Endothelial cell (in vitro differentiated cells): ENCODE measurements around the gene GALNT18. TPM values are rescaled to one million over a fixed set of nuclear protein-coding genes. Genes with fewer than 3 reads are reported as not detected.

ENCODE experiments used
- DNase-seq: peaks from one replicate; pipeline ENCODE4 v3.0.0; 2021; ENCODE audit warnings: low spot score
- H3K27ac Mint-ChIP-seq: one replicate; pipeline ENCODE4 v1.8.0; 2021; ENCODE audit warnings: mixed read lengths, inconsistent platforms; ENCODE audit not compliant: unreplicated experiment
- H3K27me3 Mint-ChIP-seq: one replicate; pipeline ENCODE4 v1.8.0; 2021; ENCODE audit warnings: mild to moderate bottlenecking, moderate library complexity, mixed read lengths, inconsistent platforms; ENCODE audit not compliant: unreplicated experiment
- H3K36me3 Mint-ChIP-seq: one replicate; pipeline ENCODE4 v1.8.0; 2021; ENCODE audit warnings: mild to moderate bottlenecking, low read depth, mixed read lengths, inconsistent platforms; ENCODE audit not compliant: unreplicated experiment
- H3K4me1 Mint-ChIP-seq: one replicate; pipeline ENCODE4 v1.8.0; 2021; ENCODE audit warnings: mild to moderate bottlenecking, mixed read lengths, inconsistent platforms; ENCODE audit not compliant: unreplicated experiment
- H3K4me3 Mint-ChIP-seq: one replicate; pipeline ENCODE4 v1.8.0; 2021; ENCODE audit warnings: mild to moderate bottlenecking, mixed read lengths, inconsistent platforms; ENCODE audit not compliant: unreplicated experiment
- H3K9me3 Mint-ChIP-seq: one replicate; pipeline ENCODE4 v1.8.0; 2021; ENCODE audit warnings: mixed read lengths, inconsistent platforms; ENCODE audit not compliant: unreplicated experiment
- total RNA-seq: library from RNA; stranded (reverse); fragmentation: NEBNext Ultra II Directional; extraction: Animal tissue kit (Norgen Biotek cat#: 25700); gene quantifications from one replicate; pipeline ENCODE4 v1.2.1, GENCODE V29; 2021; ENCODE audit not compliant: unreplicated experiment
- TF ChIP-seq, protein P1 (sequence below): fragments of 200-600 bp; sonication (generic); IDR thresholded peaks from one replicate; pipeline ENCODE4 v1.5.0; 2021; ENCODE audit warnings: antibody characterized with exemption; ENCODE audit not compliant: unreplicated experiment

The GALNT18 gene
- total RNA-seq, 1 donor from 2014 or later = 87.6 TPM

- Mint-ChIP-seq H3K36me3 (no peaks in the 10 kb centered on the region), H3K4me1 (peaks cover 72% of the 10 kb centered on the region), H3K4me3 (no peak overlapping the region), H3K27me3 (peaks cover 6% of the 10 kb centered on the region), H3K27ac (peak overlapping the region; percentile 52), H3K9me3 (no peaks in the 10 kb centered on the region)
- TF ChIP-seq, protein P1, sequence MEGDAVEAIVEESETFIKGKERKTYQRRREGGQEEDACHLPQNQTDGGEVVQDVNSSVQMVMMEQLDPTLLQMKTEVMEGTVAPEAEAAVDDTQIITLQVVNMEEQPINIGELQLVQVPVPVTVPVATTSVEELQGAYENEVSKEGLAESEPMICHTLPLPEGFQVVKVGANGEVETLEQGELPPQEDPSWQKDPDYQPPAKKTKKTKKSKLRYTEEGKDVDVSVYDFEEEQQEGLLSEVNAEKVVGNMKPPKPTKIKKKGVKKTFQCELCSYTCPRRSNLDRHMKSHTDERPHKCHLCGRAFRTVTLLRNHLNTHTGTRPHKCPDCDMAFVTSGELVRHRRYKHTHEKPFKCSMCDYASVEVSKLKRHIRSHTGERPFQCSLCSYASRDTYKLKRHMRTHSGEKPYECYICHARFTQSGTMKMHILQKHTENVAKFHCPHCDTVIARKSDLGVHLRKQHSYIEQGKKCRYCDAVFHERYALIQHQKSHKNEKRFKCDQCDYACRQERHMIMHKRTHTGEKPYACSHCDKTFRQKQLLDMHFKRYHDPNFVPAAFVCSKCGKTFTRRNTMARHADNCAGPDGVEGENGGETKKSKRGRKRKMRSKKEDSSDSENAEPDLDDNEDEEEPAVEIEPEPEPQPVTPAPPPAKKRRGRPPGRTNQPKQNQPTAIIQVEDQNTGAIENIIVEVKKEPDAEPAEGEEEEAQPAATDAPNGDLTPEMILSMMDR = no peak
- no peak for DNase-seq
Measured at GRCh38 chr11:11583801-11584529, 37.8 kb downstream of the GALNT18 start.

DNA sequence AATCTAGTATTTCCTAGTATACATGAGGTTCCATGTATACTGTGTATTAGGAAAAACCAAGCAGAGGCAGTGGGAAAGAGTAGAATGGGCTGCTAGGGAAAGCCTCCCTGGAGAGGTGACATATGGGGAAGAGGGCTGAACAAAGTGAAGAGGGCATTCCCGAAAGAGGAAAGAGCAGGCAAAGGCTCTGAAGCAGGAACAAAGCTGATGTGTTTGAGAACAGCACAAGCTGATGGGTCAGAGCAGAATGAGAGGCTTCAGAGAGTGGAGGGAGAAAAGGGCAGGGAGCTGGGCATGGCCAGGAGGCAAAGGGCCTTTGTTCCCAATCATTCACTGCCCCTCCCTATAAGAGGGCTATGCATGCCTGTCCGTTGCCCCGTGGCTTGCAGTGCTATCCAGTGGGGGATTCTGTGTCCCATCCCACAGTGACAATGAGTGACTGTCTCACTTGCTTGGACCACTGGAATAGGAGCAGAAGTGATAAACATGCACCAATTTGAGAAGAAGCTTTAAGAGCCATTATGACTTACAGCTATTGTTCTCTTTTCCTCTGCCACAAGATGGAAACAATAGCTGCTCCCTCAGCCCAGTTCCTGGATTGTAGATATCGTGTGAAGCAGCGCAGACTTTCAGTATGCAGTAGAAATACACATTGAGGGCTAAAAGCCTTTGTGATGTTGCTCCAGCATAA lies 39.6 kb downstream of the GALNT18 start:
- no peak for DNase-seq
- Mint-ChIP-seq H3K27ac (peak overlapping the region; percentile 89), H3K4me3 (peak overlapping the region; percentile 4), H3K27me3 (peaks cover 9% of the 10 kb centered on the region), H3K4me1 (peaks cover 78% of the 10 kb centered on the region), H3K36me3 (peaks cover 8% of the 10 kb centered on the region), H3K9me3 (no peaks in the 10 kb centered on the region)
- TF ChIP-seq, protein P1 = no peak

DNA sequence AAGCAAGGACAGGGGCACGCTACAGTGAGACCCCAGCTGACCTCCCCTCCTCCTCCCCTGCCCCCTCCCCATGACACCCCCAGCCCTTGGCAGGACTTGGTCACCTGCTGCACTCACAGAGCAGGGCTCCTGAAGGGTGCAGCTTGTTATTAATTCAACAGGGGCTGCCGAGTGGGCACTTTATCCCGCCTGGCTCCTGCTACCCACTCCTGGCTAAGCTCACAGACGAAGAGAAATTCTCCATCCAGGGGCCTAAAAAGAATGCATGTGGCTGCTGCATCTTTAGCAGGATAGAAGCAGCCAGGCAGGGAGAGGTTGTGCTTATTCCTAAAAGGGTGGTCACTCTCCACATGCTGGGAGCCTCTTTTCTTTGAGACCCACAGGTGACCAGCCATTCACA lies 40.3 kb downstream of the GALNT18 start:
- H3K36me3 Mint-ChIP-seq = peaks cover 8% of the 10 kb centered on the region
- H3K9me3 Mint-ChIP-seq = no peaks in the 10 kb centered on the region
- no peak overlapping the region for H3K4me3 Mint-ChIP-seq
- no peak for DNase-seq
- peaks cover 76% of the 10 kb centered on the region for H3K4me1 Mint-ChIP-seq
- peaks cover 9% of the 10 kb centered on the region for H3K27me3 Mint-ChIP-seq
- TF ChIP-seq, protein P1 = no peak
- H3K27ac Mint-ChIP-seq = peak overlapping the region; percentile 89

- H3K4me1 Mint-ChIP-seq = peaks cover 80% of the 10 kb centered on the region
- H3K27ac Mint-ChIP-seq = no peak overlapping the region
- H3K27me3 Mint-ChIP-seq = peaks cover 9% of the 10 kb centered on the region
- no peaks in the 10 kb centered on the region for H3K9me3 Mint-ChIP-seq
- peaks cover 8% of the 10 kb centered on the region for H3K36me3 Mint-ChIP-seq
- DNase-seq = no peak
- no peak overlapping the region for H3K4me3 Mint-ChIP-seq
- TF ChIP-seq, protein P1 = no peak
Measured at GRCh38 chr11:11580841-11581411, 40.9 kb downstream of the GALNT18 start.

DNA sequence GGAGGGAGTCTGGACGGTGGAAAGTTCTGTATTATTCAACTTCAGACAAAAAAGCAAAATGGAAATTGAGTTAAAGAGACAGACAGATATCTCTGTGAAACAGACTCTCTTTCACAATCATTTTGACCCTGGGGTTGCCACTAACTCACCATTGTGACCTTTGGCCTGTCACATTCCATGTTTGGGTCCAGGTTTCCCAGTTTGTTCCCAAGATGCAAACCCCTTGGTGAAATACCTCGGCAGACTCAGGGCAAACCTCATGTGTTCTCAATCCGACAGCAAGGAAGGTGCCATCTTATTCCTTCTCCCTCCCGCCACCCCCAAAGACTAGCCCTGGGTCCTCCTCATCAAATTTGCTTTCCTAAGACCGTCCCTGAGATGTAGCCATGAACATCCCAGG lies 41.8 kb downstream of the GALNT18 start:
- no peak overlapping the region for H3K4me3 Mint-ChIP-seq
- H3K4me1 Mint-ChIP-seq = peaks cover 88% of the 10 kb centered on the region
- H3K36me3 Mint-ChIP-seq = peaks cover 15% of the 10 kb centered on the region
- TF ChIP-seq, protein P1 = no peak
- no peaks in the 10 kb centered on the region for H3K9me3 Mint-ChIP-seq
- H3K27ac Mint-ChIP-seq = no peak overlapping the region
- peaks cover 9% of the 10 kb centered on the region for H3K27me3 Mint-ChIP-seq
- no peak for DNase-seq
